SH-SY5Y (cell line): Measurements from ENCODE around the gene BTBD3.

ENCODE experiments used
- GATA2 ChIP-seq: IDR thresholded peaks from 2 replicates; pipeline ENCODE4 v1.6.1; 2011; ENCODE audit warnings: mild to moderate bottlenecking, low read depth, low read length
- GATA3 ChIP-seq: IDR thresholded peaks from 2 replicates; pipeline ENCODE4 v1.6.1; 2011; ENCODE audit warnings: low read depth, mild to moderate bottlenecking, low read length, moderate library complexity

- no peak for TF ChIP-seq GATA3
- no peak for TF ChIP-seq GATA2
Measured at GRCh38 chr20:11890331-11891076, 27.2 kb upstream of the BTBD3 start.
